ENCODE results near the gene WBP11. TPM values are rescaled to one million over a fixed set of nuclear protein-coding genes. Genes with fewer than 3 reads are reported as not detected.

Gene WBP11
- total and polyA plus RNA-seq, 2 donors: 9.2 to 24.5 TPM

DNA sequence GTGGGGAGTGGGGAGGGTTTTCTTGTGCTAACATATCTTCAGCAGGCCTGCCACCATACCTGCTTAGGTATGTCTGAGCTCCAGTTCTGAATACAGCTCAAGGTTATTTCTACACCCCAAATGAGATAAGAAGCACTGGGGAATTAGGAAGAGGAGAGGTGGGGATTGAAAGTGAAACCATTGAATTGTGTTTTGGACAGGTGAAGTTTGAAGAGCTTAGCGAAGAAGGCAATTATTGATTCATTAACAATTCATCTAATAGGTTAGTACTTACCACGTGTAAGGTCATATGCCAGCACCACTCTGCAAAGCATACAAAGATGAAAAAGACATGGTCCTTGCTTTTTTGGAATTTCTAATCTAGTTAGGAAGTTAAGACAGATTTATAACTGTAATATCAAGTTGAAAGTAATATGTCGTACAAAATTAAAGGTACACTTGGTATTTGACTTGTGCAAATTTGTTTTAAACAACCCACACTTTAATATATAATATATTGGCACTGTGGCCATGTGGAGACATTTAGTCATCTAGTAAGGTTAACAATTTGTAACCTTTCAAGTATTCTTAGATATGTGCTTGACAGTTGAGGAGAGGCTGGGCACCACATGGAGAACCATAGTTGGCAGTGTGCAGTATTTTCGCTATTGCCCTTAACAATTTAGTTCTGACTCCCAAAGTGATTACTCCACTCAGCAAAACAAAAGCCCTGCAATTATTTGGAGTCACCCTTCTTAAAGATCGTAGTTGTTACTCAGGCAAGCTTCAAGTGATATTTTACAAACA, 7.1 kb upstream of the WBP11 start:
- Histone ChIP-seq H3K36me3 (ENCODE audit: control insufficient read depth in 2 of 2, insufficient read depth in 2 of 2, low read length in 1 of 2) (no peaks in the 10 kb centered on the region), H3K4me3 (ENCODE audit: low read length in 2 of 2) (no peak overlapping the region), H3K27me3 (ENCODE audit: control insufficient read depth in 2 of 2, insufficient read depth in 1 of 2, low read length in 1 of 2) (no peaks in the 10 kb centered on the region), H3K4me1 (ENCODE audit: control insufficient read depth in 2 of 2, insufficient read depth in 2 of 2, low read length in 2 of 2) (no peaks in the 10 kb centered on the region), H3K9me3 (ENCODE audit: control insufficient read depth in 2 of 2, insufficient read depth in 1 of 2, low read length in 1 of 2) (no peaks in the 10 kb centered on the region), H3K27ac (ENCODE audit: low read depth in 1 of 2, low read length in 1 of 2) (no peak overlapping the region)
- no peak for DNase-seq (ENCODE audit: low read depth in 6 of 9, low spot score in 9 of 9)
- 98% methylated on average over 5 of the region's 5 CpGs for WGBS

GRCh38 chr12:14803830-14804160, 517 bp upstream of the WBP11 start:
- H3K27me3 ChIP-seq (ENCODE audit: control insufficient read depth in 2 of 2, insufficient read depth in 1 of 2, low read length in 1 of 2): no peaks in the 10 kb centered on the region
- H3K4me3 ChIP-seq (ENCODE audit: low read length in 2 of 2): peak overlapping the region; percentile 69 to 90
- H3K36me3 ChIP-seq (ENCODE audit: control insufficient read depth in 2 of 2, insufficient read depth in 2 of 2, low read length in 1 of 2): peaks cover 4 to 6% of the 10 kb centered on the region in 2 donors
- WGBS: under 1% methylated on average over 12 of the region's 12 CpGs
- H3K4me1 ChIP-seq (ENCODE audit: control insufficient read depth in 2 of 2, insufficient read depth in 2 of 2, low read length in 2 of 2): peaks cover 5 to 6% of the 10 kb centered on the region in 2 donors
- H3K27ac ChIP-seq (ENCODE audit: low read depth in 1 of 2, low read length in 1 of 2): peak overlapping the region; percentile 64 to 83
- H3K9me3 ChIP-seq (ENCODE audit: control insufficient read depth in 2 of 2, insufficient read depth in 1 of 2, low read length in 1 of 2): no peaks in the 10 kb centered on the region
- no peak for DNase-seq (ENCODE audit: low read depth in 6 of 9, low spot score in 9 of 9)

- under 1% methylated on average over 7 of the region's 7 CpGs for WGBS
- peak overlapping the region; percentile 83 to 94 for H3K27ac ChIP-seq (ENCODE audit: low read depth in 1 of 2, low read length in 1 of 2)
- peaks cover 4 to 14% of the 10 kb centered on the region in 2 donors for H3K36me3 ChIP-seq (ENCODE audit: control insufficient read depth in 2 of 2, insufficient read depth in 2 of 2, low read length in 1 of 2)
- peak overlapping the region; percentile 69 to 90 for H3K4me3 ChIP-seq (ENCODE audit: low read length in 2 of 2)
- no peaks in the 10 kb centered on the region for H3K27me3 ChIP-seq (ENCODE audit: control insufficient read depth in 2 of 2, insufficient read depth in 1 of 2, low read length in 1 of 2)
- peaks cover 5 to 6% of the 10 kb centered on the region in 2 donors for H3K4me1 ChIP-seq (ENCODE audit: control insufficient read depth in 2 of 2, insufficient read depth in 2 of 2, low read length in 2 of 2)
- H3K9me3 ChIP-seq (ENCODE audit: control insufficient read depth in 2 of 2, insufficient read depth in 1 of 2, low read length in 1 of 2): no peaks in the 10 kb centered on the region
- DNase-seq (ENCODE audit: low read depth in 6 of 9, low spot score in 9 of 9): peak in 5 of 9 donors; percentile 9 to 56 (median 33)
Observed at GRCh38 chr12:14802721-14803010, 612 bp downstream of the WBP11 start.

DNA sequence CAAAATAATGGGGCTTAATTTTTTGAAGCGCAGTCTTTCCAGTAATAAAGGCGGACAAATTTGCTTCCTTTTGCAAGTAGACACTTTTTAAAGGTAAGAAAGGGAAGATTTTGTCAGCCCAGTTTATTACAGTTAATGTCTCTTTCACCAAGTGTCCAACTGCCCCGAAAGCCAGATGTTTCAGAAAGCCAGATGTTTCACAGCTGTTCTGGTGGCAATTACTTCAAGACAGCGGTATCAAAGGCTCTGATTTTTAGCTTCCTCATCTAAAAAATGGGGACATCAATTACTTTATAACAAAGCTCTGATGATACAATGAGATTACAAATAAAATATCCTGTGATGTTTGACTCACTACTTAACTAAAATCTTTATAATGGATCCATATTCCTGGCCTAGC, 1.0 kb downstream of the WBP11 start:
- H3K4me3 ChIP-seq (ENCODE audit: low read length in 2 of 2): peak overlapping the region; percentile 69 to 90
- DNase-seq (ENCODE audit: low read depth in 6 of 9, low spot score in 9 of 9): peak in 2 of 9 donors; percentile 5 to 11
- peaks cover 5 to 6% of the 10 kb centered on the region in 2 donors for H3K4me1 ChIP-seq (ENCODE audit: control insufficient read depth in 2 of 2, insufficient read depth in 2 of 2, low read length in 2 of 2)
- H3K36me3 ChIP-seq (ENCODE audit: control insufficient read depth in 2 of 2, insufficient read depth in 2 of 2, low read length in 1 of 2): peaks cover 6 to 19% of the 10 kb centered on the region in 2 donors
- no peak overlapping the region for H3K27ac ChIP-seq (ENCODE audit: low read depth in 1 of 2, low read length in 1 of 2)
- no peaks in the 10 kb centered on the region for H3K9me3 ChIP-seq (ENCODE audit: control insufficient read depth in 2 of 2, insufficient read depth in 1 of 2, low read length in 1 of 2)
- WGBS: 90% methylated on average over 4 of the region's 4 CpGs
- H3K27me3 ChIP-seq (ENCODE audit: control insufficient read depth in 2 of 2, insufficient read depth in 1 of 2, low read length in 1 of 2): no peaks in the 10 kb centered on the region

- H3K9me3 ChIP-seq (ENCODE audit: control insufficient read depth in 2 of 2, insufficient read depth in 1 of 2, low read length in 1 of 2): no peaks in the 10 kb centered on the region
- no peaks in the 10 kb centered on the region for H3K4me1 ChIP-seq (ENCODE audit: control insufficient read depth in 2 of 2, insufficient read depth in 2 of 2, low read length in 2 of 2)
- no peaks in the 10 kb centered on the region for H3K27me3 ChIP-seq (ENCODE audit: control insufficient read depth in 2 of 2, insufficient read depth in 1 of 2, low read length in 1 of 2)
- no peak for DNase-seq (ENCODE audit: low read depth in 6 of 9, low spot score in 9 of 9)
- no peak overlapping the region for H3K4me3 ChIP-seq (ENCODE audit: low read length in 2 of 2)
- H3K27ac ChIP-seq (ENCODE audit: low read depth in 1 of 2, low read length in 1 of 2): no peak overlapping the region
- WGBS: 93% methylated on average over 4 of the region's 4 CpGs
- H3K36me3 ChIP-seq (ENCODE audit: control insufficient read depth in 2 of 2, insufficient read depth in 2 of 2, low read length in 1 of 2): peaks cover 26 to 71% of the 10 kb centered on the region in 2 donors
Observed at GRCh38 chr12:14795028-14795448, 8.2 kb downstream of the WBP11 start.

GRCh38 chr12:14785568-14785967, 17.7 kb downstream of the WBP11 start:
- Histone ChIP-seq H3K4me3 (ENCODE audit: low read length in 2 of 2) (no peak overlapping the region), H3K36me3 (ENCODE audit: control insufficient read depth in 2 of 2, insufficient read depth in 2 of 2, low read length in 1 of 2) (peaks cover 27 to 46% of the 10 kb centered on the region in 2 donors), H3K27me3 (ENCODE audit: control insufficient read depth in 2 of 2, insufficient read depth in 1 of 2, low read length in 1 of 2) (no peaks in the 10 kb centered on the region), H3K4me1 (ENCODE audit: control insufficient read depth in 2 of 2, insufficient read depth in 2 of 2, low read length in 2 of 2) (no peaks in the 10 kb centered on the region), H3K9me3 (ENCODE audit: control insufficient read depth in 2 of 2, insufficient read depth in 1 of 2, low read length in 1 of 2) (no peaks in the 10 kb centered on the region), H3K27ac (ENCODE audit: low read depth in 1 of 2, low read length in 1 of 2) (no peak overlapping the region)
- WGBS: 99% methylated on average over 3 of the region's 3 CpGs
- DNase-seq (ENCODE audit: low read depth in 6 of 9, low spot score in 9 of 9): no peak

DNA sequence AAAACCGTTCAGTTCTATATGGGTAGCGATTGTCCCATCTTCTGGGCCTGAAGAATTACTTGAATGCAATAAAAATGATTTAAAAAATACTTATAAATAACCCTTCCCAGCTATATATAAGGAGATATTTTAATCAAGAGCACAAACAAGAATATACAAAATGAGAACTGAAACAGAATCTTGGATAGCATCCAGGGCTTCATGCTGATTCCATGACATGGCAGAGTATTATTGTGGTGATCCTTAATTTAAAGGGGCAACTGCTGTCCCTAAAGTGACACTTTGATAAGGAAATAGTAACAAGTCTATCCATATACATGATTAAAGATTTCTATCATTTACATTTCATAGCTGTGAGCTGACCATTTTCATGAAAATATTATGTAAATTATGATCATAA, 18.8 kb downstream of the WBP11 start:
- Histone ChIP-seq H3K4me1 (ENCODE audit: control insufficient read depth in 2 of 2, insufficient read depth in 2 of 2, low read length in 2 of 2) (no peaks in the 10 kb centered on the region), H3K27me3 (ENCODE audit: control insufficient read depth in 2 of 2, insufficient read depth in 1 of 2, low read length in 1 of 2) (no peaks in the 10 kb centered on the region), H3K36me3 (ENCODE audit: control insufficient read depth in 2 of 2, insufficient read depth in 2 of 2, low read length in 1 of 2) (peaks cover 22 to 35% of the 10 kb centered on the region in 2 donors), H3K27ac (ENCODE audit: low read depth in 1 of 2, low read length in 1 of 2) (no peak overlapping the region), H3K4me3 (ENCODE audit: low read length in 2 of 2) (no peak overlapping the region), H3K9me3 (ENCODE audit: control insufficient read depth in 2 of 2, insufficient read depth in 1 of 2, low read length in 1 of 2) (no peaks in the 10 kb centered on the region)
- WGBS: 98% methylated on average over 2 of the region's 2 CpGs
- no peak for DNase-seq (ENCODE audit: low read depth in 6 of 9, low spot score in 9 of 9)

DNA sequence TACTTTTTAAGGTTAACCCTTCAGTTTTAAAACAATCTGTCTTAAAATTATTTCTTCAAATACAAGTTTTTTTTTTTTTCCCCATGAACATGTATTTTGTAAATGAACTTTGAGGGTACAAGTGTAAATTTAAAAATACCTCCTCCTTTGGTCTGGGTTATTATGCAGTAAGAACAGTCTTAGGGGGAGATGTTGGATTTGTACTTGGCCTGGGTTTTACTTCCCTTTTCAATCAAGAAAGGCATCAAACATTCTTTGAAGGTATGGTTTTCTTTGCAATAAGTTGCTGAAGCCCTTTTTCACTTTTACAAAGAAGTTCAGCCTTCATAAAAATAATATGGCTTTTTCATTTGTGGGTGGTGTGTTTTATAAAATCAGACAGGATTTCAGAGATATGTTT, 20.5 kb downstream of the WBP11 start:
- Histone ChIP-seq H3K4me1 (ENCODE audit: control insufficient read depth in 2 of 2, insufficient read depth in 2 of 2, low read length in 2 of 2) (no peaks in the 10 kb centered on the region), H3K36me3 (ENCODE audit: control insufficient read depth in 2 of 2, insufficient read depth in 2 of 2, low read length in 1 of 2) (peaks cover 12 to 20% of the 10 kb centered on the region in 2 donors), H3K27me3 (ENCODE audit: control insufficient read depth in 2 of 2, insufficient read depth in 1 of 2, low read length in 1 of 2) (no peaks in the 10 kb centered on the region), H3K4me3 (ENCODE audit: low read length in 2 of 2) (no peak overlapping the region), H3K9me3 (ENCODE audit: control insufficient read depth in 2 of 2, insufficient read depth in 1 of 2, low read length in 1 of 2) (no peaks in the 10 kb centered on the region), H3K27ac (ENCODE audit: low read depth in 1 of 2, low read length in 1 of 2) (no peak overlapping the region)
- no peak for DNase-seq (ENCODE audit: low read depth in 6 of 9, low spot score in 9 of 9)

- DNase-seq (ENCODE audit: low read depth in 6 of 9, low spot score in 9 of 9): no peak
- H3K9me3 ChIP-seq (ENCODE audit: control insufficient read depth in 2 of 2, insufficient read depth in 1 of 2, low read length in 1 of 2): no peaks in the 10 kb centered on the region
- H3K27me3 ChIP-seq (ENCODE audit: control insufficient read depth in 2 of 2, insufficient read depth in 1 of 2, low read length in 1 of 2): no peaks in the 10 kb centered on the region
- no peak overlapping the region for H3K27ac ChIP-seq (ENCODE audit: low read depth in 1 of 2, low read length in 1 of 2)
- H3K36me3 ChIP-seq (ENCODE audit: control insufficient read depth in 2 of 2, insufficient read depth in 2 of 2, low read length in 1 of 2): peaks cover 4 to 12% of the 10 kb centered on the region in 2 donors
- H3K4me3 ChIP-seq (ENCODE audit: low read length in 2 of 2): no peak overlapping the region
- H3K4me1 ChIP-seq (ENCODE audit: control insufficient read depth in 2 of 2, insufficient read depth in 2 of 2, low read length in 2 of 2): no peaks in the 10 kb centered on the region
- 96% methylated on average over 2 of the region's 2 CpGs for WGBS
Observed at GRCh38 chr12:14781563-14781962, 21.7 kb downstream of the WBP11 start.

All from thymus (tissue), 11 donors.